Middle frontal gyrus (tissue), 1 donor: ENCODE data around the gene ARHGEF39.

Experiments used
- DNase-seq: peaks from one replicate; pipeline ENCODE4 v3.0.0-alpha.2; 2015; ENCODE audit warnings: low spot score; ENCODE audit errors: extremely low spot score

The ARHGEF39 gene

DNA sequence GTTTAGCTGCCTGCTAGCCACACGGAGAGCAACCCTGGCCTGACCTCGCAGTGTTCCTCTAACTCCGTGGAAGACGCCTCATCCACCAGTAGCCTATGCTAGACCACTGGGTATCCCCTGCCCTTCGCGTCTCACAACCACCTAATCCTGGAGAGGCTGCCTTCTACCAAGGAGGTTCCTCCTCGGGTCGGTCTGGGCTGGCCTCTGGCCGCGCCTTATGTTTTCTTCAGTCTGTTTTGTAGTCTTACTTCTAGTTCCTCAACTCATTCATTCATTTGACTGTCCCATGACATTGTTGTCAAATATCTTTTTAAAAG is 26.3 kb upstream of the ARHGEF39 start:
- no peak for DNase-seq

DNA sequence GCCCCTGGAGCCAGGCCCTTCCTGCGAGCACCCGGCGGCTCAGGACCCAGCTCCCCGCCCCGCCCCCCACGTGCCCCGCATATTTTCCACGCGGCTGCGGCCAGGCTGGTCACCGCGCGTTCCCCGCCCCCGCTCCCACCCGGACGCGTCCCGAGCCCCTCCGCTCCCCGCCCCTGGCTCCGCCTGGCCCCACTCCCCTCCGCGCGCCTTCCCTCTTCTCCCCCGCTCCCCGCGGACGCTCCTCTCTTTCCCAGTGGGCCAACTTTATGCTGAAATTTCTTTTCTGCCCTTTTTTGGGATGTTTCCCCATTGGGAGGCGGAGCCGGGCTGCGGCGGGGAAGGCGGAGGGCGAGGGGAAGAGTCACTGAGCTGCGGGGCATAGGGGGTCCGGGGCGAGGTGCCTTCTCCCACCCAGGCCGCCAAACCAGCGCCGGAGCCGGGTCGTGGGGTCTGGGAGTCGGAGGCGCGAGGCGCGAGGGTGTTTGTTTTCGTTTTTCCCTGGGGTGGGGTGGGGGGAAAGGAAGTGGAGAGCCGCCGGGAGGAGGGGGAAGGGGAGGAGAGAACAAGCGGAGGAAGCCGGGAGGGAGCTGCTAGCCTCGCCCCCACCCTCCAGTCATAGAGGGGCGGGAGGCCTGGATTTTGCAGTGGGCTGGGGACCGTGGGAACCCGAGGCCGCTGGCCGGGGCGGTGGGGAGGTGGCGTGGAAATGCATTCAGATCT is 25.8 kb upstream of the ARHGEF39 start:
- no peak for DNase-seq

DNA sequence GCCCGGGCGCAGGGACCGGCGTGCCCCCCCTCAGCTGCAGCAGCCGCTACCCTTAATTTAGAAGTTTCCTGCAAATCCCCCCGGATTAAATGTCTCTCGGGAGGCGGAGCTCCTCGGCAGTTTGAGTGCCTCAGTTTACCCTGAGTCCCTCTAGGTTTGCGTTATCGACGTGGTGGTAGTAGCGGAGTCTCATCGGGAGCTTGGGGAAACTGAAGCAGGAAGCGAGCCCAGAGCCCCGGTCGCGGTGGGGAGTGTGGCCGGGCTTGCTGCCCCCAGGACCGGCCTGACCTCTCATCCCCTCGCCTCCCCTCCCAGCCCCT is 25.3 kb upstream of the ARHGEF39 start:
- DNase-seq: no peak

DNA sequence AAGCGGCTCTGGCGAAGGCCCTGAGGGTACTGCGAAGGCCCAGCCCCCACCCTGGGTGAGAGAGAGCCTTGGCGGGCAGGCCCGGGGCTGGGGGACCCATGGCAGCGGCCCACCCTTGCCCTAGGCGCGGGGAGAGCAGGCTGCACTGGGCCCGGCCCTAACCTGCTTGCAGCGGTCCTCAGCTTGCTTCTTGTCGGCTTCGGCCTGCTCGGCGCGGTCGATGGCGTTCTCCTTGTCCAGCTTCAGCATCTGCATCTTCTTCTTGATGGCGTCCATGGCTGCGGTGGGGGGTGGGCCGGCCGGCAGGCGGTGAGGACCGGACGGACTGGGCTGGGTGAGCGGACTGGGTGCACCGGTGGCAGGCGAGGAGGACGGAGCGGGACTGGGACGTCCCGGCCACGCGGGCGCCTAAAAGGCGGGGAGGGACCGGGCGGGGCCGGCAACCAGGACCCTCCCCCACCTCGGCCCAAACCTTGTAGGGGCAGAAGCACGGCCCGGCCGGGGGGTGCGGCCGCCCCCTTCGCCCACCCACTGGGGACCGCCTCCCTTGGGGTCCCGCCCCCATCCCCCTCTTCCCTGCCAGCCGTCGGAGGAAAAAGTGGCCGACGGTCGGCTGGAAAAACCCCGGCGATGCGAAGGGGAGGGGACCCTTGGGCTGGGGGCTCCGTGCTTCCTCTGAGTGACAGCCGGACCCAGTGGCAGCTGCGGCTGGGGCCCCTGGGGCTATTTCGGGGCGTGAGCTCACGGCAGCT is 24.7 kb upstream of the ARHGEF39 start, which contains the start of gene TPM2:
TSS of gene TPM2 (minus strand) at position 384 of the 752 bp plus-strand sequence. CDS start at position 276, 108 bp downstream.
- DNase-seq: no peak

DNA sequence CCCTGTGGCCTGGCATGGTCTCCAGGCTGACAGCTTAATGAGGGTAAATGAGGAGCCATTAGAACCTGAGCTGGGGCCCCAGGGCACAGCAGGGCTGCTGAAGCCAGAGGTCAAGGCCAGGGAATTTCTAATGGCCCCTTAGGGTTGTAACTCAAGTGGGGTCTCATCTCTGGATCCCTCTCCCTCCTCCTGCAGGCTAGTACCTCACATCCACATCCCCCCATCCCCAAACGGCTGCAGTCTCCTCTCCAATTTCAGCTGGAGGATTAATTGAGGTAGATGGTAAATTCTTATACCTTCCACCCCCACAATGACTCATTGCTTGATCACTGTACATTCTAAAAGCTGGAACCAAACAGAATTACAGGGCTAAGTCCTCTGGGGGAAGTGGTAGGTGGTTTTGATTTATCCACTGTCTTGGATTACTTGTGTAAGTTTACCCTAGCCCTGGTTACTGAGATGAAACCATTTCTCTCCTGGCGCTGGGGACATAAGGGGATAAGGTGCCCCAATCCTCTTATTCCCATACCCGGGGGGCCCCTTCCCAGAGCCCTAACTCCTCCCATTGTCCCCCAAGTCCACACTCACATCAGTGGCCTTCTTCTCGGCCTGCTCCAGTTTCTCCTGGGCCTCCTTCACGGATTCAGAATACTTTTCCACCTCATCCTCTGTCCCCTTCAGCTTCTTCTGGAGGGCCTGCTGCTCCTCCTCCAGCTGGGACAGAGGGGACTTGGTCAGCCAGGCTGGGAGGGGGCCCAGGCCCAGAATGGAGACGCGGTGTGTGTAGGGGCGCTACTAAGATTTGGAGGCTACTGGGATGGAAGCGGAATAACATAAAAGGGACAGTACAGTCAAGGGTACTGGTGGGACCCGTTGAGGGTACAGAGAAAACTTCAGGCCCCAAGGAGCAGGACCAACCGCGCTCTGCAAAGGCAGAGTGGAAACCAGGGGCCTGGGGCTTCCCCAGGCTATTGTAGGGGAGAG is 23.9 kb upstream of the ARHGEF39 start:
- peak; percentile 37 for DNase-seq

DNA sequence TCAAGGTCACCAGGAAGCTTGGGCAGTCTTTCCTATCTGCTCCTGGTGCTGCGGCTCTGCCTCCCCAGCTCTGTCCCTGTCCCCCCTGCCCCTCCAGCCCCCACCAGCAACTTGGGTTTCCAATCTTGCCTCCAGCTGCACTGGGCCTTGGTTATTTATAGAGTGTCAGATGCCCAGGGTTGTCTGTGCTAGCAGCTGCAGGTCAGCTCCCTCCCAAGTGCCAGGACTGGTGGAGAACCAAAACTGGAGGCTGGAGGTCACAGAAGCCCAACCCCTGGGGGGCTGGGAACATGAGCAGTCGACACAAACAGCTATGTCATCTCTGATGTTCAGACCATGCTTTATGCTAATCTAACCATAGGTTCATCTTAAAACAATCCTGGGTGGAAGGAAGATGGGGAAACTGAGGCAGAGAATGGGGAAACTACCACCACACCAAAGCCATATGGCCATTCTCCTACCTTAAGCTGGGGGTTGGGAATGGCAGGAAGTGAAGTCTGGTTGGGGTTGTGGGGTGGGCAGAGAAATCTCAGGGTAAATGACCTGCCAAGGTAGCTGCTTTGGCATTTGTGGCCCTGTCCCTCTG is 23.1 kb upstream of the ARHGEF39 start:
- DNase-seq: no peak

DNA sequence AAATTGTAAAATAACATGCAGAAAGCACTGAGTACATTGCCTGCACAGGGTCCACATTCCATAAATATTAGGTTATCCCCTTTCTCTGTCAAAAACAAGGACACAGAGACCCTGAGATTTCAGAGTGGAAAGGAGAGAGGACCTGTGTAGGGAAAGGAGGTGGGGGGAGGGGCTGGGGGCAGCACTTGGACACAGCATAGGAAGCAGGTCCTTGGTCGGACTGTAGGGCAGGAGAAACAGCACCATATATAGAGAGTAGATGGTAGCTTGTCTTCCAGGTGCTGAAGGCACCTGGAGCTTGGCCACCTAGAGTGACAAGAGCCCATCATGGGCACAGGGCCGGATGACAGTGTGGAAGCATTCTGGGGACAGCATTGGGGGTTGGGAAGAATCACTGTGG is 22.3 kb upstream of the ARHGEF39 start:
- DNase-seq: no peak

DNA sequence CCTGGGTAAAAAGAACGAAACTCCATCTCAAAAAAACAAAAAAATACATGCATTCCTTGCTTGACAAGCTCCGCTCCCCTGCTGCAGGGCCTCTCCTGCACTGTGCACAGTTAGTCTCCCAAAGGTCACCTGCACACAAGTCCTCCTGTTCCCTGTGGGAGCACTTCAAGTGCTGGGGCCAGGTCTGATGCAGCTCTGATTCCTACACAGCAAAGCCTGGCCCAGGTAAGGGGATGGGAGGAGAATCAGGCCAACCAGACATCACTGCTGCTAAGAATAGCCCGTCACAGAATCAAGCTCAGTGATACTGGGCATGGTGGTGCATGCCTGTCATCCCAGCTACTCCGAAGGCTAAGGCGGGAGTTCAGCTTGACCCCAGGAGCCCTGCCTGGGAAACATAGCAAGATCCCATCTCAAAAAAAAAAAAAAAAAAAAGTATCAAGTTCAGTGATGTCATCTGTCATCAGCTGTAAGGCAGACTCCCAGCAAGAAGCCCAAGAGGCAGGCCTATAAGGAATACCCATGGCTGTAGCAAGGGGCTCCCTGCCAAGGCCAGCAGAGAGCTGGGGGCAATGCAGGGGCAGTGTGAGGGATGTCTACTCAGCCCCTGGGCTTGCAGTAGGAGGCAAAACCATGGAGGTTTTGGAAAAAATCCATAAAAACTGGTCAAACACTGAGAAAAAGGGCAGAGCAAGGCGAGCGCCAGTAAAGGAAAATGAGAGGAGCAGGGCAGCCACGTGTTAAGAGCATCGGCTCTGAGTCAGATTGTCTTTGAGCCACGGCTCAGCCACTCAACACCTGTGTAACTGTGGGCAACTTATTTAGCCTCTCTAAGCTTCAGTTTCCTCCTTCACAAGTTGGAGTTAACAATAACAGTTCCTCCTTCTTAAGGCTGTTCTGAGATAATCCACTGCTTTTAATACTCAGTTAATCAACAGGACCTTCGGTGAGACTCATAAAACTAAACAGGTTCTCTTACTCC is 21.5 kb upstream of the ARHGEF39 start:
- DNase-seq: no peak

DNA sequence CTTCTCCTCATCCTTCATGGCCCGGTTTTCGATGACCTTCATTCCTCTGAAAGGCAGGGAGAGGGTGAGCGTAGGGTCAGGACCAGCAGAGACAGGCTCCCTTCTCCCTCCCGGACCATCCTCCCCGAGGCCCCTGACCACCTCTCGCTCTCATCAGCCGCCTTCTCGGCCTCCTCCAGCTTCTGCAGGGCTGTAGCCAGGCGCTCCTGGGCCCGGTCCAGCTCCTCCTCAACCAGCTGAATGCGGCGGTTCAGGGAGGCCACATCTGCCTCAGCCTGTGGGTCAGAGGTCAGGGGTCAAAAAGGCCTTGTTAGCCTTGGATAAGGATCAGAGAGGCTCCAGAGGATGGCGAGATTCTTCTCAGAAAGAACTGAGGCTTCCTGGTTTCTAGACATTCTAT is 20.5 kb upstream of the ARHGEF39 start:
- no peak for DNase-seq

DNA sequence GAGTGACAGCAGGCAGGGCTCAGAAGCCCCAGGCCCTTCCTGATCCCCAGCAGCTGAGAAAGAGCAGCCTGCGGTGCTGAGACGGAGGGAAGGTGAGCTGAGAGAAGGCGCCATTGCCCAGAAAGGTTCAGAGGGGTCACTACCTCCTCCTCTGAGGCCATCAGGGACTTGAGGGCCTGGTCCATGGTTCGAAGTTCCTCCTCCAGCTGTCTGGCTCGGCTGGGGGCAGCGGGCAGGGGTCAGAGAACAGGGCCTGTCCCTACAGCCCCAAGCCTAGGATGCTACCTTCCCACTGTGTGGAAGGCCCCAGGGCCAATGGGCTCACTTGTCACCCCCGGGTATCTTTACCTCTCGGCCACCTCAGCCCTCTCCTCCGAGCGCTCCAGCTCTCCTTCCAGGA is 19.9 kb upstream of the ARHGEF39 start:
- DNase-seq: no peak

DNA sequence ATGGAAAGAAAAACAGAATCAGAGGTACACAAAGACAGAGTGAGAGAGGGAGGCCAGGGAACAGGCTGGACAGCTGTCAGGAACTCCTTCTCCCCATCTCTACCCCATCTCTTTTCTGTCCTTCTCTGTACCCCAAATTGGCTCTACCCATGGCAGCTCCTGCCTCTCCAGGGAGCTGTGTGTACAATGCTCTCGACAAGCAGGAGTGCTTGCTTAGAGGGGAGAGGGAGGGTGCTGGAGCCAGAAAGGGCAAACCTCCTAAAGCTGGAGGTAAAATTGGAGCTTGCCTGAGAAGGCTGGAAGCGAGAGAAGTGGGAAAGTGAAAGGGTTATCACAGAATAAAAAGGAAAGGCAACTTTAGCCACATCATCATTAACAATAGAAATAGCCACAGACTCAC is 18.3 kb upstream of the ARHGEF39 start:
- no peak for DNase-seq

DNA sequence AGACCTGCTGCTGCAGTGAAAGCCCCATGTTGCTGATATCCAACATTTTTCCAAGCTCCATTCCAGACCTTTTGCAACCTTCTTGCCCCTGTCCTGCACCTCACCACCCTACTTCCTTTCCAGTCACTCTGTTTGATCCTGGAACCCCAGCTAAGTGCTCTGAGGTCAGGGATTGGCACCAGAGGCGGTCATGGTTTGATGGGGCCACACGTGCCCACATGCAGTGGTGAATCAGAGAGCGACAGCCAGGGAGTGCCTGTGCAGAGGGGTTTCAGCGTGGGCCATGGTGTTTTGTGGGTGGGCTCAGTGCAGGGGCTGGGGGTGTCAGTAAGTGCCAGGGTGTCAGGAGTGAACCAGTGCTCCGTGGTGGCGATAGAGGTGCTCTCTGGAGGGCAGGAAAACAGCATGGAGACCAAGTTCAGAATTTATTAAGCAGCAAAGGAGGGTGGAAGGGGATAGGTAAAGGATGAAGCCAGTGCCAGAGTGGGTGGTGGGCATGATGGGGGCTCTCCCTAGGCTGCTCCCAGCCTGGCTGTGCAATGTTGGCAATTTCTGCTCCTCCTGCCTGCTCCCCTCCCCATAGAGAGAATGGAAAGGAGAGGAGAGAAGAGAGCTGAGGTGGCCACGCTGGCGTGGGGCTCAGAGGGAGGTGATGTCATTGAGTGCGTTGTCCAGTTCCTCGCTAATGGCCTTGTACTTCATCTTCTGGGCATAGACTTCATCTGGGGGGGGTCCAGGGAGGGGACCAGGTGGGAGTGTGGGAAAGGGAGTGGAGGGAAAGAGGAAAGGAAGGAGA is 17.7 kb upstream of the ARHGEF39 start:
- DNase-seq: no peak

DNA sequence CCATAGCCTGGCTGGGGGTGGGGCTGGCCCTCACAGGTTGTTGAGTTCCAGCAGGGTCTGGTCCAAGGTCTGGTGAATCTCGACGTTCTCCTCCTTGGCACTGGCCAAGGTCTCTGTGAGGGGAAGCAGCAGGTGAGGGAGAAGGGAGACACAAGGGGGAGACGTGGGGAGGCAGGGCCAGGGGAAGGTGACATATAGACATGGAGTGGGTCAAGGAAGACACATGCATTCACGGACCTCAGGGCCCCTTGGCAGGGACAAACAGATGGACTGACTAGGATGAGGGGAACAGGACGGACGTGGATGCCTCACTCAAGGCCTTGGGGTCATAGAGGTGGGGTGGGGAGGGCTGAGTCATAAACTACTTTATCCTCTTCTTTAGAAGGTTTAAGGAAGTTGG is 17.1 kb upstream of the ARHGEF39 start:
- no peak for DNase-seq

DNA sequence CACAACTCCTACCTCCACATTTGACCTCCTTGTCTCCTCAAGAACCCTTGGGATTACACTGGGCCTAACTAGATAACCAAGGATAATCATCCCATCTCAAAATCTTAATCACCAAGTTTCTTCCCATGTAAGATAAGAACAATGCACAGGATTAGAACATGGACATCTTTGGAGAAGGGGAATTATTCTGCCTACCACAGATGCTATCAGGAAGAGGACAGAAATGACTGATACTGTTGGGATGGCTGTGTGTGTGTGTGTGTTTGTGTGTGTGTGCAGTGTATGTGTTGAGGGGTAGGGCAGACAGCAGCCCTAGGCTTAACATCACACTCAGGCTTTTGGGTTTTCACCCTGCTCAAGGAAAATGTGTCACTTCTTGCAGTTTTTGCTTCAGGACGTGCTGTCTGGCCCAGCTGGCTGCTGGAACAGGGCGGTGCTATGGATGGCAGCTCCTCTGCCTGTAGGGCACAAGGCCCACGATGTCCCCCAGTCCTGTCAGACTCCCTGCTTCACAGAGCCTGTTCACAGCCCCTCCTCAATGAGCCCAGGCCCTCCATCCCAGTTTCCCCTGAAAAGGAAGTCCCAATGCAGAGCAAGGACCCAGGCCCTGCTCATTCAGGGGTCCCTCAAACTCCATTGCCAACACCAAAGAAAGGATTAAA is 16.5 kb upstream of the ARHGEF39 start:
- DNase-seq: no peak

DNA sequence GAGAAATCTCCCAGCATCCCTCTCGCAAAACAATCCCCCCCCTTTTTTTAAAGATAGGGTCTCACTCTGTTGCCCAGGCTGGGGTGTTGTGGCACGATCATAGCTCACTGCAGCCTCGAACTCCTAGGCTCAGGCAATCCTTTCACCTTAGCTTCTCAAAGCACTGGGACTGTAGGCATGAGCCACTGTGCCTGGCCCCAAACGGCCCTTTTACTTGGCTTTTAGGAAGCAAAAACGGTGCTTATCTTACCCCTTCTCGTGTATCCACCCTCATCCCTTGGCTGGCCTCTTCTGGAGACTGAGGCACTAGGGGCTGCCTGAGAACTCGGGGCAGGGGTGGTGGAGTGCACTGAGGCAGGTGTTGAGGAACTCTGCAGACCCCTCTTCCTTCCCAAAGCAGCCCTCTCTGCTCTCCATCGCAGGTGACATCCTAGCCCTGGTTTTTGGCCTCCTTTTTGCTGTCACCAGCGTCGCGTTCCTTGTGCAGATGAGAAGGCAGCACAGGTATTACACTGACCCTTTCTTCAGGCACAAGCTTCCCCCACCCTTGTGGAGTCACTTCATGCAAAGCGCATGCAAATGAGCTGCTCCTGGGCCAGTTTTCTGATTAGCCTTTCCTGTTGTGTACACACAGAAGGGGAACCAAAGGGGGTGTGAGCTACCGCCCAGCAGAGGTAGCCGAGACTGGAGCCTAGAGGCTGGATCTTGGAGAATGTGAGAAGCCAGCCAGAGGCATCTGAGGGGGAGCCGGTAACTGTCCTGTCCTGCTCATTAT is 15.5 kb upstream of the ARHGEF39 start:
- no peak for DNase-seq

DNA sequence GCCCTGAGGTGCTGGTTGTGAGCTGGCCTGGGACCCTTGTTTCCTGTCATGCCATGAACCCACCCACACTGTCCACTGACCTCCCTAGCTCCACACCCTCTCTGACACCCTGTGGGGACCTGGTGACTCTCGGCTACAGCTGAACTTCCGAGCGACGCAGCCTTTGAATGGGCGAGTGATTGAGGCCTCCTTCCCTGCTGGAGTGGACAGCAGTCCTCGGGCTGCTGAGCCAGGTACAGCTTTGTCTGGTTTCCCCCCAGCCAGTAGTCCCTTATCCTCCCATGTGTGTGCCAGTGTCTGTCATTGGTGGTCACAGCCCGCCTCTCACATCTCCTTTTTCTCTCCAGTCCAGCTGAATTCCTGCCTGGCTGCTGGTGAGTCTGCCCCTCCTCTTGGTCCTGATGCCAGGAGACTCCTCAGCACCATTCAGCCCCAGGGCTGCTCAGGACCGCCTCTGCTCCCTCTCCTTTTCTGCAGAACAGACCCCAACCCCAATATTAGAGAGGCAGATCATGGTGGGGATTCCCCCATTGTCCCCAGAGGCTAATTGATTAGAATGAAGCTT is 14.9 kb upstream of the ARHGEF39 start:
- no peak for DNase-seq

DNA sequence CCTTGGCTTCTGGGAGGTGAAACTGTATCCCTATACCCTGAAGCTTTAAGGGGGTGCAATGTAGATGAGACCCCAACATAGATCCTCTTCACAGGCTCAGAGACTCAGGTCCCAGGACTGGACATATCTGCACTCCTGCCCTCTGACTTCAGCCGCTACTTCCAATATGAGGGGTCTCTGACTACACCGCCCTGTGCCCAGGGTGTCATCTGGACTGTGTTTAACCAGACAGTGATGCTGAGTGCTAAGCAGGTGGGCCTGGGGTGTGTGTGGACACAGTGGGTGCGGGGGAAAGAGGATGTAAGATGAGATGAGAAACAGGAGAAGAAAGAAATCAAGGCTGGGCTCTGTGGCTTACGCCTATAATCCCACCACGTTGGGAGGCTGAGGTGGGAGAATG is 14.1 kb upstream of the ARHGEF39 start:
- no peak for DNase-seq
